GM12878 (cell line): Measurements from ENCODE around the gene TSPAN11. TPM values are rescaled to one million over a fixed set of nuclear protein-coding genes. Genes with fewer than 3 reads are reported as not detected.

ENCODE experiments used
- ATAC-seq: fragments of 200-7000 bp; cut with Tn5 transposase; 3 replicates; pipeline ENCODE4 v1.9.1; 2020; ENCODE audit warnings: mild to moderate bottlenecking, moderate library complexity
- BruUV-seq: library from RNA; stranded (reverse); fragments of 400-500 nt; replicated peaks from 2 replicates; lab custom pipeline; 2021; lab: Mats Ljungman, UMichigan
- CTCF ChIA-PET: fragments of 300-600 bp; sonication (Branson Sonifier 250); formaldehyde crosslinking; extraction: SDS; loops from one replicate; lab custom pipeline; 2021; ENCODE audit warnings: inconsistent platforms; lab: Yijun Ruan, JAX
- POLR2A ChIA-PET: fragments of 350-600 bp; formaldehyde crosslinking; extraction: SDS; loops from one replicate; lab custom pipeline; 2021; ENCODE audit warnings: inconsistent platforms; lab: Charles Lee
- RAD21 ChIA-PET: fragments of 300-600 bp; sonication (Branson Sonifier 250); formaldehyde crosslinking; loops from one replicate; lab custom pipeline; 2023; ENCODE audit warnings: antibody characterized with exemption; ENCODE audit not compliant: unreplicated experiment; lab: Charles Lee
- SMC1A ChIA-PET: fragments of 300-600 bp; sonication (Branson Sonifier 250); formaldehyde crosslinking; loops from one replicate; lab custom pipeline; 2023; ENCODE audit not compliant: unreplicated experiment, uncharacterized antibody; lab: Charles Lee
- DNase-seq: peaks from one replicate; pipeline ENCODE4 v3.0.0-alpha.2; 2011; ENCODE audit warnings: low read depth, low spot score
- FAIRE-seq: peaks from 3 replicates; lab custom pipeline; 2011; peaks lifted over from hg19 to GRCh38; lab: Jason Lieb, UNC
- H2AFZ ChIP-seq: 2 replicates; pipeline ENCODE4 v1.6.0; 2011; ENCODE audit warnings: low read depth, low read length, control low read depth; ENCODE audit not compliant: control insufficient read depth
- H3K27ac ChIP-seq: 2 replicates; pipeline ENCODE4 v1.5.1; 2011; ENCODE audit warnings: control low read depth; ENCODE audit not compliant: control insufficient read depth, insufficient read depth
- H3K27me3 ChIP-seq, 2 experiments: replicated peaks in 1 of 2; 2 replicates each; pipeline versions ENCODE4 v1.6.0 to v1.6.1; 2011; ENCODE audit warnings: low read length in 1 of 2; ENCODE audit not compliant: control insufficient read depth in 2 of 2, insufficient read depth in 2 of 2
- H3K36me3 ChIP-seq, 2 experiments: 2 replicates each; pipeline ENCODE4 v1.5.1; 2011; ENCODE audit warnings: low read length in 1 of 2; ENCODE audit not compliant: control insufficient read depth in 2 of 2, insufficient read depth in 2 of 2
- H3K4me1 ChIP-seq: 2 replicates; pipeline ENCODE4 v1.6.1; 2011; ENCODE audit warnings: mild to moderate bottlenecking, low read length, moderate library complexity, mixed read lengths; ENCODE audit not compliant: control insufficient read depth, insufficient read depth
- H3K4me2 ChIP-seq: 2 replicates; pipeline ENCODE4 v1.6.0; 2011; ENCODE audit warnings: control low read depth; ENCODE audit not compliant: control insufficient read depth, insufficient read depth
- H3K4me3 ChIP-seq: fragments of 200-600 bp; sonication (generic); 2 replicates; pipeline ENCODE4 v1.5.1; 2016
- H3K79me2 ChIP-seq: 2 replicates; pipeline ENCODE4 v1.6.0; 2011; ENCODE audit warnings: low read length; ENCODE audit not compliant: control insufficient read depth, insufficient read depth
- H3K9ac ChIP-seq: 2 replicates; pipeline ENCODE4 v1.8.0; 2011; ENCODE audit warnings: low read length, control low read depth, mixed read lengths; ENCODE audit not compliant: control insufficient read depth, insufficient read depth
- H3K9me3 ChIP-seq: replicated peaks from 3 replicates; pipeline ENCODE4 v1.5.1; 2011; ENCODE audit warnings: mild to moderate bottlenecking, low read length; ENCODE audit not compliant: control insufficient read depth, insufficient read depth
- H4K20me1 ChIP-seq: 2 replicates; pipeline ENCODE4 v1.6.0; 2011; ENCODE audit not compliant: control insufficient read depth, insufficient read depth
- BMI1 ChIP-seq: fragments of 450-650 bp; IDR thresholded peaks from 2 replicates; pipeline ENCODE4 v1.6.1; 2016; ENCODE audit warnings: mild to moderate bottlenecking, moderate library complexity, borderline replicate concordance
- CHD4 ChIP-seq: fragments of 200-600 bp; sonication (generic); IDR thresholded peaks from 2 replicates; pipeline ENCODE4 v1.6.1; 2016; ENCODE audit warnings: mild to moderate bottlenecking
- ETV6 ChIP-seq, 2 experiments: fragments of 450-650 bp in 1 of 2; IDR thresholded peaks in 1 of 2; conservative IDR thresholded peaks in 1 of 2; 2 replicates each; pipeline ENCODE4 v1.6.1; 2014; ENCODE audit warnings: antibody characterized with exemption in 1 of 2, borderline replicate concordance in 1 of 2, low read depth in 1 of 2, mild to moderate bottlenecking in 1 of 2, moderate library complexity in 1 of 2
- GABPA ChIP-seq: IDR thresholded peaks from 2 replicates; pipeline ENCODE4 v1.6.1; 2014; ENCODE audit warnings: antibody characterized with exemption, low read depth, mild to moderate bottlenecking, inconsistent platforms
- JUNB ChIP-seq: IDR thresholded peaks from 2 replicates; pipeline ENCODE4 v1.6.1; 2016; ENCODE audit warnings: antibody characterized with exemption, mild to moderate bottlenecking
- MTA2 ChIP-seq: fragments of 450-650 bp; IDR thresholded peaks from 2 replicates; pipeline ENCODE4 v1.6.1; 2016; ENCODE audit warnings: low read depth, mild to moderate bottlenecking, moderate library complexity
- RUNX3 ChIP-seq: IDR thresholded peaks from 2 replicates; pipeline ENCODE4 v1.6.1; 2012; ENCODE audit warnings: low read length, inconsistent platforms
- TBL1XR1 ChIP-seq: IDR thresholded peaks from 2 replicates; pipeline ENCODE4 v1.6.1; 2012; ENCODE audit warnings: low read depth, low read length, improper control_type of control experiment
- ZSCAN29 ChIP-seq: fragments of 450-650 bp; IDR thresholded peaks from 2 replicates; pipeline ENCODE4 v1.6.1; 2017; ENCODE audit warnings: mild to moderate bottlenecking, moderate library complexity
- WGBS: methylation state at CpG from one replicate; pipeline ENCODE4 v1.1.6; 2016; ENCODE audit warnings: low lambda C conversion rate; ENCODE audit not compliant: insufficient replicate concordance, insufficient coverage; ENCODE audit errors: missing lambda C conversion rate; 5-methylcytosine and 5-hydroxymethylcytosine counted together
- in situ Hi-C: fragments of 300-500 bp; cut with MboI; formaldehyde crosslinking; loops from 9 replicates; pipeline ENCODE4 v1.14.3; 2018; ENCODE audit warnings: mixed read lengths
- intact Hi-C: fragments of 100-400 bp; cut with micrococcal nuclease; formaldehyde crosslinking; loops from one replicate; pipeline ENCODE4 v1.14.2; 2022; ENCODE audit not compliant: unreplicated experiment
- polyA plus RNA-seq, 11 experiments: library from polyadenylated mRNA; depleted of rRNA in 4 of 11; unstranded in 6 of 11; stranded (reverse) in 5 of 11; fragments of >200 nt; fragmentation: Nextera tagmentation in 4 of 11; fragmentation: Illumina TruSeq in 1 of 11; extraction: Ambion mirVana in 4 of 11; extraction: Trizol in 1 of 11; gene quantifications; 1 replicate in 1 of 11; 2 replicates in 10 of 11; pipeline versions ENCODE4 v1.2.1 to v1.2.3, GENCODE V29; 2011 to 2016; ENCODE audit warnings: inconsistent platforms in 2 of 11, missing spikeins in 2 of 11, low read depth in 1 of 11
- total RNA-seq, 4 experiments: library from RNA; depleted of rRNA in 3 of 4; stranded (reverse); fragments of >200 nt in 3 of 4; fragmentation: Illumina TruSeq in 1 of 4; extraction: Trizol in 1 of 4; gene quantifications; 2 replicates each; pipeline versions ENCODE4 v1.2.1 to v1.2.3, GENCODE V29; 2013 to 2021
- TF ChIP-seq, protein P1 (sequence below): IDR thresholded peaks from 2 replicates; pipeline ENCODE4 v1.6.1; 2011; ENCODE audit warnings: borderline replicate concordance, low read depth, mild to moderate bottlenecking, moderate library complexity, mixed read lengths, low read length; ENCODE audit not compliant: insufficient read depth; ENCODE audit errors: extremely low read length
- TF ChIP-seq, protein P2 (sequence below): IDR thresholded peaks from 2 replicates; pipeline ENCODE4 v1.6.1; 2012; ENCODE audit warnings: low read depth, low read length, improper control_type of control experiment
- TF ChIP-seq, protein P3 (sequence below): fragments of 450-650 bp; IDR thresholded peaks from 2 replicates; pipeline ENCODE4 v1.6.1; 2018; ENCODE audit warnings: borderline replicate concordance, mild to moderate bottlenecking; ENCODE audit not compliant: partially characterized antibody
- TF ChIP-seq, protein P4 (sequence below): fragments of 450-650 bp; IDR thresholded peaks from 2 replicates; pipeline ENCODE4 v1.6.1; 2017; ENCODE audit warnings: mild to moderate bottlenecking, moderate library complexity

The TSPAN11 gene
- total and polyA plus RNA-seq, 10 of the 15 experiments (the other 5 are each of a cell fraction or from before 2014, with no cell fraction given), result under 0.01 to 0.27 (median 0.04) TPM; not detected in 6

DNA sequence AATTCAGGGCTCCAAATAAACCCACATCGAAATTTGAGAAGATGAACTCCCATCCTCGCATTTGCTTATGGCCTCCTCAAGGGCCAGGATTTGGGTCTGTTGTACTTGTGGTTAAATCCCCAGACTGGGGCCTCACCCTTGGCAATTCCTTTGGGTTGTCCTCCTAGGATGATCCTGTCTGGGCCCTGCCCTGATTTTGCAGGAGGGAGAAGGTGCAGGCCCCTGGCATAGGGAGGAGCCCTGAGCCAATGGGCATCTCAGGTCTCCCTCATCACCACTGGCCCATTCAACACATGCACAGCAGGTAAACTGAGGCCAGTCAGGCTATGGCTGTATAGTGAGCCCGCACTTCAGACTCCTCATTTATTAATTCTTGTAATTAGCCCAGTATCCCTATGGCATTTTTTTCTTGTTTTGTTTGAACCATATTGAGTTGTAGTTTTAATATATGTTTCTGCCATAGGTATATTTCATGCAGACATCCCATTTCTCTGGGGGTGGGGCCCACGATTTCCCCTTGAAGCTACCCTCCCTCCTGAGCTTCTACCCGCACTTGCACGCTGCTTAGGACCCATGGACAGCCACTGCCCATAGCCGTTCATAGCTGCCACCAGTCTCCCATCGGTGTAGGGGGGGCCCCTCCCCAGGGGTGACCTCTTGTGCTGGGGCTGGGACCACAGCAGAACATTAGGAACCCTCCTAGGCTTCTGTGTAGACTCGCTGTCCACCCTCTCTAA lies 80.0 kb downstream of the TSPAN11 start:
- H3K4me3 ChIP-seq, result no peak overlapping the region
- no peak overlapping the region for H3K9ac ChIP-seq
- H3K9me3 ChIP-seq, result no peaks in the 10 kb centered on the region
- ATAC-seq (no peak), DNase-seq (no peak), FAIRE-seq (no peak)
- no peak overlapping the region for H3K27ac ChIP-seq
- 39% methylated on average over 9 of the region's 9 CpGs for WGBS
- no peaks in the 10 kb centered on the region for H3K4me1 ChIP-seq
- no peak overlapping the region for H2AFZ ChIP-seq
- SMC1A ChIA-PET, result no interaction called here
- POLR2A ChIA-PET, result no interaction called here
- CTCF ChIA-PET, result no interaction called here
- in situ Hi-C loops (no loop called here), intact Hi-C loops (no loop called here)
- BruUV-seq, result no TSS peak
- TF ChIP-seq BMI1 (no peak), MTA2 (no peak), TBL1XR1 (no peak), ETV6 (conservative IDR thresholded peaks at IDR 0.05 in 1 of 2, IDR thresholded peaks at IDR 0.05 in 1 of 2; ENCODE audit: borderline replicate concordance in 1 of 2, low read depth in 1 of 2) (no peak), ZSCAN29 (no peak), GABPA (no peak), JUNB (no peak), RUNX3 (no peak), CHD4 (no peak)
- TF ChIP-seq, protein P1, sequence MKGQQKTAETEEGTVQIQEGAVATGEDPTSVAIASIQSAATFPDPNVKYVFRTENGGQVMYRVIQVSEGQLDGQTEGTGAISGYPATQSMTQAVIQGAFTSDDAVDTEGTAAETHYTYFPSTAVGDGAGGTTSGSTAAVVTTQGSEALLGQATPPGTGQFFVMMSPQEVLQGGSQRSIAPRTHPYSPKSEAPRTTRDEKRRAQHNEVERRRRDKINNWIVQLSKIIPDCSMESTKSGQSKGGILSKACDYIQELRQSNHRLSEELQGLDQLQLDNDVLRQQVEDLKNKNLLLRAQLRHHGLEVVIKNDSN, result no peak
- TF ChIP-seq, protein P2, sequence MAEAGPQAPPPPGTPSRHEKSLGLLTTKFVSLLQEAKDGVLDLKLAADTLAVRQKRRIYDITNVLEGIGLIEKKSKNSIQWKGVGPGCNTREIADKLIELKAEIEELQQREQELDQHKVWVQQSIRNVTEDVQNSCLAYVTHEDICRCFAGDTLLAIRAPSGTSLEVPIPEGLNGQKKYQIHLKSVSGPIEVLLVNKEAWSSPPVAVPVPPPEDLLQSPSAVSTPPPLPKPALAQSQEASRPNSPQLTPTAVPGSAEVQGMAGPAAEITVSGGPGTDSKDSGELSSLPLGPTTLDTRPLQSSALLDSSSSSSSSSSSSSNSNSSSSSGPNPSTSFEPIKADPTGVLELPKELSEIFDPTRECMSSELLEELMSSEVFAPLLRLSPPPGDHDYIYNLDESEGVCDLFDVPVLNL, result no peak
- TF ChIP-seq, protein P3, sequence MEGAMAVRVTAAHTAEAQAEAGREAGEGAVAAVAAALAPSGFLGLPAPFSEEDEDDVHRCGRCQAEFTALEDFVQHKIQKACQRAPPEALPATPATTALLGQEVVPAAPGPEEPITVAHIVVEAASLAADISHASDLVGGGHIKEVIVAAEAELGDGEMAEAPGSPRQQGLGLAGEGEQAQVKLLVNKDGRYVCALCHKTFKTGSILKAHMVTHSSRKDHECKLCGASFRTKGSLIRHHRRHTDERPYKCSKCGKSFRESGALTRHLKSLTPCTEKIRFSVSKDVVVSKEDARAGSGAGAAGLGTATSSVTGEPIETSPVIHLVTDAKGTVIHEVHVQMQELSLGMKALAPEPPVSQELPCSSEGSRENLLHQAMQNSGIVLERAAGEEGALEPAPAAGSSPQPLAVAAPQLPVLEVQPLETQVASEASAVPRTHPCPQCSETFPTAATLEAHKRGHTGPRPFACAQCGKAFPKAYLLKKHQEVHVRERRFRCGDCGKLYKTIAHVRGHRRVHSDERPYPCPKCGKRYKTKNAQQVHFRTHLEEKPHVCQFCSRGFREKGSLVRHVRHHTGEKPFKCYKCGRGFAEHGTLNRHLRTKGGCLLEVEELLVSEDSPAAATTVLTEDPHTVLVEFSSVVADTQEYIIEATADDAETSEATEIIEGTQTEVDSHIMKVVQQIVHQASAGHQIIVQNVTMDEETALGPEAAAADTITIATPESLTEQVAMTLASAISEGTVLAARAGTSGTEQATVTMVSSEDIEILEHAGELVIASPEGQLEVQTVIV, result no peak
- TF ChIP-seq, protein P4, sequence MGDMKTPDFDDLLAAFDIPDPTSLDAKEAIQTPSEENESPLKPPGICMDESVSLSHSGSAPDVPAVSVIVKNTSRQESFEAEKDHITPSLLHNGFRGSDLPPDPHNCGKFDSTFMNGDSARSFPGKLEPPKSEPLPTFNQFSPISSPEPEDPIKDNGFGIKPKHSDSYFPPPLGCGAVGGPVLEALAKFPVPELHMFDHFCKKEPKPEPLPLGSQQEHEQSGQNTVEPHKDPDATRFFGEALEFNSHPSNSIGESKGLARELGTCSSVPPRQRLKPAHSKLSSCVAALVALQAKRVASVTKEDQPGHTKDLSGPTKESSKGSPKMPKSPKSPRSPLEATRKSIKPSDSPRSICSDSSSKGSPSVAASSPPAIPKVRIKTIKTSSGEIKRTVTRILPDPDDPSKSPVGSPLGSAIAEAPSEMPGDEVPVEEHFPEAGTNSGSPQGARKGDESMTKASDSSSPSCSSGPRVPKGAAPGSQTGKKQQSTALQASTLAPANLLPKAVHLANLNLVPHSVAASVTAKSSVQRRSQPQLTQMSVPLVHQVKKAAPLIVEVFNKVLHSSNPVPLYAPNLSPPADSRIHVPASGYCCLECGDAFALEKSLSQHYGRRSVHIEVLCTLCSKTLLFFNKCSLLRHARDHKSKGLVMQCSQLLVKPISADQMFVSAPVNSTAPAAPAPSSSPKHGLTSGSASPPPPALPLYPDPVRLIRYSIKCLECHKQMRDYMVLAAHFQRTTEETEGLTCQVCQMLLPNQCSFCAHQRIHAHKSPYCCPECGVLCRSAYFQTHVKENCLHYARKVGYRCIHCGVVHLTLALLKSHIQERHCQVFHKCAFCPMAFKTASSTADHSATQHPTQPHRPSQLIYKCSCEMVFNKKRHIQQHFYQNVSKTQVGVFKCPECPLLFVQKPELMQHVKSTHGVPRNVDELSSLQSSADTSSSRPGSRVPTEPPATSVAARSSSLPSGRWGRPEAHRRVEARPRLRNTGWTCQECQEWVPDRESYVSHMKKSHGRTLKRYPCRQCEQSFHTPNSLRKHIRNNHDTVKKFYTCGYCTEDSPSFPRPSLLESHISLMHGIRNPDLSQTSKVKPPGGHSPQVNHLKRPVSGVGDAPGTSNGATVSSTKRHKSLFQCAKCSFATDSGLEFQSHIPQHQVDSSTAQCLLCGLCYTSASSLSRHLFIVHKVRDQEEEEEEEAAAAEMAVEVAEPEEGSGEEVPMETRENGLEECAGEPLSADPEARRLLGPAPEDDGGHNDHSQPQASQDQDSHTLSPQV, result no peak
- no peaks in the 10 kb centered on the region; a peak in 1 of 4 replicates for H3K27me3 ChIP-seq
- H3K4me2 ChIP-seq, result no peak overlapping the region
- H4K20me1 ChIP-seq, result no peaks in the 10 kb centered on the region
- H3K79me2 ChIP-seq, result no peaks in the 10 kb centered on the region
- H3K36me3 ChIP-seq, result no peaks in the 10 kb centered on the region
- RAD21 ChIA-PET, result no interaction called here
